ENCODE data around the gene TRPM2.
A peak's percentile ranks its signal among the peaks of the same experiment; 100 is the strongest.

TRPM2 gene

DNA sequence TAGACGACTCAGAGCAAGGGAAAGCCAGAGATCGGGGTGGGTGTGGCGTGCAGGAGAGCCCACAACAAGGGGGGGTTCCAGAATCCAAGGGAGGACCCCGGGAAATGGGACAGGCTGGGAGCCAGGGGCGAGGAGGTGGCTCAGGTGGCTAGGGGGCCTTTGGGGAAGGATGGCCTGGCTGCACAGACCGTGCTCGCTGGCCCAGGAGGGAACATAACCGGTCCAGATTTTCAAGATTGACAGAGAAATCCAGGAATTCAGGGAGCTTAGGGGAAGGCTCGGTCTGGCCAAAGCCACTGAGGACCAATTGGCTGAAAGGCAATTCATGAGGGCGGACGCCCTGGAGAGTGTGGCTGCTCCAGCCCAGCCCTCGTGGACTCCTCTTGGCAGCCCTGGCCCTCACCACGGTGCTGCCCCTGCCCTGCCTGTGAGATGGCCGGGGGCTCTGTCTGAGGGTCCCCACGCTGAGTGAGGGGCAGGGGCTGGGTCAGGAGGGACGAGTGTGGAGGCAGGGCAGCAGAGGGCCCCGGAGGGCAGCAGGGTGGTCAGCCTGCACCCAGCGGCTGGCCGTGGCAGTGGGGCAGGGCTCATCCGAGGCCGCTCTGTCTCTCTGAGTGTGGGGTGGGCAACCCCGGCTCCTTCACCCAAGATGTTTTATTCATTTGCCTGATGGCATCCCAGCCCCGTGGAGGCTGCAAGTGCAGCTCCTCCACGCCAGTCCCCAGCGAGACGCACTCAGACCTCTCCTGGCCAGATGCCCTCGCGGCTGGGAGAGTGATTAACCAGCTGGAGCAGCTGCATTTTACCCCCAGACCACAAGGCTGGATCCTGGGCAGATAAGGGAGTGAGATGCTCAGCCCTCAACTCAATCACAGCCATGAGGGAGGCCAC, 96.3 kb downstream of the TRPM2 start:
- no peak for DNase-seq

DNA sequence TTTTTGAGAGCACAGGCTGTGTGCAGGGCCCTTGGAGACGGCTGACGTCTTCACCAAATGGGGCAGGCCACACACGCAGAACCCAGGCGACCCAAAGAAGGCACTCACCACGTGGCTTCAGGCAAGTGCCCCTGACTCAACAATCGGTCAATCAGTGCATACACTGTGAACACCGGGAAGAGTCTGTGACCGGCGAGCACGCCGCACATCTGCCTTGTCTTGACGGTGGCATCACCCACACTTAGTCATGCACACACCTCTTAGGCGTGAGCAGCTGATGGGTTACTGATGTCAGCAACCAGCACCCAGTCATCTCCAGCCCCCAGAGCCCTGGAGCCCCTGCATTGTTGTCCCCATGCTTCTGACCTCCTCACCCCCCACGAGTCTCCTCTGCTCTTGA, 97.0 kb downstream of the TRPM2 start:
- no peak for DNase-seq

DNA sequence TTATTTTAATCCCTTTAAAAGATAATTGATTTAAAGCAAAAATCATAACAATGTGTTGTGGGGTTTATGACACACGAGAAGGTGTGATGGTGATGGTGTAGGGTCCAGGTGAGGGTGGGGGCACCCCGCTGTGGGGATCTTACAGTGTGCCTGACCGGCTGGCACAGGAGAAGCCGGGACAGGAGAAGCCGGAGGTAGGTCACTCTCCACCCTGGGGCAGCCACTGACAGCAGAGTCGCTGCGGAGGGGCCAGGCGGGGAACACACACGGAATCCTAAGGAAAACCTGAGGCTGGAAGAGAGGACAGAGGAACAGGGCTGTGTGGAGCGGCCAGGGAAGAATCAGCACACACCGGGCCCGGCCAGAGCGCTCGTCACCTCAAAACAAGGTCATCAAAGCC, 97.6 kb downstream of the TRPM2 start:
- DNase-seq = no peak

DNA sequence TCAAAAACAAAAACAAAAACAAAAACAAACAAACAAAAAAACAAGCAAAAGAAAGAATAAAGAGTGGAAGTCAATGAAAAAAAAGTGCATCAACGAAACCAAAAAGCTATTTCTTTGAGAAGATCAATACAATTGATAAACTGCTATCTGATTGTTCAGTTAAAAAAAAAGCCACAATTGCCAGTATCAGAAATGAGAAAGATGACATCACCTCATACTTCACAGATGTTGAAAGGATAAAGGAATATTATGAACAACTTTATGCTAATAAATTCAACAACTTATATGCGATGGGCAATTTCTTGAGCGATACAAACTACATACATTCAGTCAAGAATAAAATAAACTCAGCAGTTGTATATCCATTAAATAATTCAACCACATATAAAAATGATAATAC, 99.7 kb downstream of the TRPM2 start:
- DNase-seq = no peak

- DNase-seq = no peak
These were observed 100.6 kb downstream of the TRPM2 start for GRCh38 chr21:44454058-44454457.

GRCh38 chr21:44454747-44455523, 101.5 kb downstream of the TRPM2 start, which contains the start of gene LRRC3:
TSS of gene LRRC3 (plus strand) at chr21:44455510. CDS start at chr21:44456645, 1,135 bp downstream.
- peak; percentile 94 for DNase-seq

DNA sequence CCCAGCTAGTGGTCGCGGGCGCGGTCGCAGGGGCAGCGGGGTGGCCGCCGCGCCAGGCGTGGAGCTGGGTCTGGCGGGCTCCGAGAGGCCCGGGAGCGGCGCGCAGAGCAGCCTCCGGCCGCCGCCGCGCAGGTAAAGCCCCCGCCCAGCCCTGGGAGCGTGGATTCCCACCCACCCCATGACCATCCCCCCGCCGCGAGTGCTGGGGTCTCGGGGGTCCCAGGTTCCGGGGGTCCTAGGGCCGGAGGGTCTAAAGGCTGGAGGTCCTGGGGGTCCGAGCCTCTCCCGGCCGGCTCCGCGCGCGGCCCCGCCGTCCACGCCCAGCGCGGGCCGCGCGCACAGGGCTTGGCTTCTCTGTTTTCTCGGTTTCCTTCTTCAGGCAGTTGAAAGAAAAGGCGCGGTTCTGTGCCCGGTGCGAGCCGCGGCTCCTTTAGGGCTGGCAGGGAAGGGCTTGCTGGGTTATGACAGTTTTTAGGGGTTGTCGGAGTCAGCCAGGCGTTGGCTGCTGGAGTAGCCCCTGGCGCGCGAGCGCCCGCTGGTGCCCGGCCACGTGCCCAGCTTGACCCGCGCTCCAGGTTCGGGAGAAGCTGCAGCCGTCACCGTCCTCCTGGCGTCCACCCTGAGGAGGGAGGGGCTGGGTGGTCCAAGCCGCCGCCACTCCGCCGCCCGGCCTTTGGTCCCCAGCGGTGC, 102.2 kb downstream of the TRPM2 start:
- DNase-seq = peak; percentile 54

DNA sequence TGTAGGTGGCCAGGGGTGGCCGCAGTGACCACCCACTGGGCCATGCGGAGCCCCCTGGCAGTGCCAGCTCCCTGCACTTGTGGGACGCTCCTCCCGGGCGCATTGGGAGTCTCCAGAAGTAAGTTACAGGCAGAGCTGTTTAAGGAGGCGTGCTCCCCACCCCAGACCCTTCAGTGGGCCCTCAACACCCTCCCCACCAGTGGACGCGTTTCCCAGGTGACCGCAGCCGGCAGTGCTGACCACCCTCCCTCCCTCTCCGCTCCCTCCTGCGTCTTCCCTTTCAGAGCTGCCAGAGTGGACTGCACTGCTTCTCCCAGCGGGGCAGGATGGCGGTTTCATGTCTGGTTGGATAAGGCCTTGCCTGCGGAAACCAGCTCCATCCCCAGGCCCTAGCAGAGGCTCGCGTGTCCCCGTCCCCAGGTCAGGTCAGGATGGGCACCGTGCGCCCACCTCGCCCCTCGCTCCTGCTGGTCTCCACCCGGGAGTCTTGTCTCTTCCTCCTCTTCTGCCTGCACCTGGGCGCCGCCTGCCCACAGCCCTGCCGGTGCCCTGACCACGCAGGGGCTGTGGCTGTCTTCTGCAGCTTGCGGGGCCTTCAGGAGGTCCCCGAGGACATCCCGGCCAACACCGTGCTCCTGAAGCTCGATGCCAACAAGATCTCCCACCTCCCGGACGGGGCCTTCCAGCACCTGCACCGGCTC, 102.9 kb downstream of the TRPM2 start:
- DNase-seq = no peak

DNA sequence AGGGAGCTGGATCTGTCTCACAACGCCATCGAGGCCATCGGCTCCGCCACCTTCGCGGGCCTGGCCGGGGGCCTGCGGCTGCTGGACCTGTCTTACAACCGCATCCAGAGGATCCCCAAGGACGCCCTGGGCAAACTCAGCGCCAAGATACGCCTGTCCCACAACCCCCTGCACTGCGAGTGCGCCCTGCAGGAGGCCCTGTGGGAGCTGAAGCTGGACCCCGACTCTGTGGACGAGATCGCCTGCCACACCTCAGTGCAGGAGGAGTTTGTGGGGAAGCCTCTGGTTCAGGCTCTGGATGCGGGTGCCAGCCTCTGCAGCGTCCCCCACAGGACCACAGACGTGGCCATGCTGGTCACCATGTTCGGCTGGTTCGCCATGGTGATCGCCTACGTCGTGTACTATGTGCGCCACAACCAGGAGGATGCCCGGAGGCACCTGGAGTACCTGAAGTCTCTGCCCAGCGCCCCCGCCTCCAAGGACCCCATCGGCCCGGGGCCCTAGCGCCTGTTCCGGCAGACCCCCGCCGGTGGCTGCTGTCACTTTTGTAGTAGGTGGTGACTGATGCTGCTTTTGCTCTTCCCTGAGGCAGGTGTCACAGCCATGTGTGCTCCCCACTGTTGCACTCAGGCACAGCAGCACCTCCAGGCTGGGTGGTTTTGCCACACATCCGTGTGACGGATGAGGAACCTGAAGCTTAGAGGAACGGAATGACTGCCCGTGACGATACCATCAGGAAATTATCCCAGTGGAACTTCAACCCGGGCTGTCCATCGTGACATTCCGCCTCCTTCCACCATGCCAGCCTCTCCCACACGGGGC, 103.7 kb downstream of the TRPM2 start:
- no peak for DNase-seq

DNA sequence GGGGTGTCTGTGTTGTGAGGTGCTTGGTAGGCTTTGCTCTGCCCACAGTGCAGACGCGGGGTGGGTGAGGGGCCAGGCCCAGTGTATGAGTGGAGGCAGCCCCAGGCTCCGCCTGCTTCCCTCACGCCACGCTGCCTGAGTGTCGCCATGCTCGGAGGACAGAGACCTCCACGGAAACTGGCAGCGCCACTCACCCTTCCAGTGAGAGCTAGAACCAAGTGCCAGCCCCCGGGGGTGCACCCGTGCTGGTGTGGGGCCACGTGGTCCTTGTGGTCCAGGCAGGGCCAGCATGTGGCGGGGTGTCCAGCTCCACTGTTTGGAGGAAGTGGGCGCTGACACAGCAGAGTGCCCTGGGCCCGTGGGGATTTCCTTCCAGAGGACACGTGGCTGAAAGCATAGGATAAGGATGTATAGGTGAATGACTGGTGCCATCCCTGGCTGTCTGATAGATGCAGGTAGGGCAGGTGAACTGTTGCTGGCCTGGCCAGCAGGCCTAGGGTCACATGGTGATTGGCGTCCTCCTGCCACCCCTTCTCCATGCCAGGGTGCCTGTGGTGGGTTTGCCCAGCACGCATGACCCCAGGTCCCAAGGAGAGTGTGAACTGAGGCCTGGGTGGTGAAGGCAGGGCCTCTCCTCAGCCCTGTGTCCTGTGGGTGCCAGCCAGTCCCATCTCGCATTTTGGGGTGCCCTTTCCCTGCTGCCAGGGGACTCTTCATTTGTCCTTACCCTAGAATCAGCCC, 105.7 kb downstream of the TRPM2 start:
- DNase-seq = peak; percentile 7

DNA sequence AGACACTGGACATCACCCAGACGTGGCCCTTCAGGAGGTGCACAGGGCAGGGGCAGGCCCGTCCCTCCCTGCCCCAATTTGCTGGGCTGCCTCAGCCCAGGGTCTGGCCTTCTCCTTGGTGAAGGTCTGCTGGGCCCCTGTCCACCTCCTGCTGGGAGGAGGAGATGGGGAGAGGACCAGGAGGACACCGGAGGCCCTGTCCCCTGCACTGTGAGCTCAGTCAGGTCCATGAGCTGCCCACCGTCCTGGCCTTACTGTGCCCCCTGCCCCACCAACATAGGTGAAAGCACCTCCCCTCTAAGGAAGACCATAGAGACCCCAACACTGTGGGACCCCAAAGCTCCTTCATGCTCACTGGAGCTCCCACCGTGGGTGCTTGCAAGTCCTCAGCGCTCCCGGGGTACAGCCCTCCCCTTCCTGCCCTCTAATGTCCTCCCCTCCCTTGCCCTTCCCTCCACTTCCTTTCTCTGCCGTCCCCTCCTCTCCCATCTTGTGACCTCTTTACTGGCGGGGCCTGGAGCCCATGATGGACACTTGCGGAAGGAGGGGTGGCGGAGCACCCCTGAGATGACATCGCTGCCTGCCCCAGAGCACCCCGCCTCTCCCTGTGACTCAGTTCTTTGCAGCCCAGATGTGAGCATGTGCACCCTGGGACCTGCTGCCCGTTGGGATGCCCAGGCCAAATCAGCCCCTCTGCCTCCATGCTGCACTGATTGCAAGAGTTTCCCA, 106.5 kb downstream of the TRPM2 start:
- DNase-seq = no peak

GRCh38 chr21:44460441-44460755, 107.0 kb downstream of the TRPM2 start:
- DNase-seq = no peak

GRCh38 chr21:44461005-44461404, 107.6 kb downstream of the TRPM2 start:
- DNase-seq = no peak

- DNase-seq = no peak
These were observed 108.1 kb downstream of the TRPM2 start for GRCh38 chr21:44461464-44462001.

- no peak for DNase-seq
These were observed 108.8 kb downstream of the TRPM2 start for GRCh38 chr21:44462086-44462833.

GRCh38 chr21:44462834-44463200, 109.4 kb downstream of the TRPM2 start:
- no peak for DNase-seq

DNA sequence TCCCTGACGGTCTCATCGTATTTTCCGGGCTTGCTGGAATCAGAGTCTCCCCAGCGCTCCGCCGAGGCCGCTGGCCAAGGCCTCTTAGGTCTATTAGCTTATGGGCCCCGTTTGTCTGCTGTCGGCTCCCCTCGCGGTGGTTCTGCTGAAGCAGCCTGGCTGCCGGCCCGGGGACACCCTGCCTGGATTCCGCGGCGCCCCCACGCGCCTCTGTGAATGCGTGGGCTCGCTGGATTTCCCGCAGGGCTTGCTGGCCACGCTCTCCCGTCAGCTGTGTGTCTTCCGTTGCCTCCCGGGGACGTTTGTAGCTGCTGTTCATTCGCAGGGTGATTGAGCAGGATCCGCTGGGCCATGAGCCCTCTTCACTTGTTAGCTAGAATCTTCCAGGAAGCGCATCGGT, 110.3 kb downstream of the TRPM2 start:
- DNase-seq = no peak

- DNase-seq = no peak
These were observed 110.9 kb downstream of the TRPM2 start for GRCh38 chr21:44464351-44464750.

- no peak for DNase-seq
These were observed 113.0 kb downstream of the TRPM2 start for GRCh38 chr21:44466351-44466954.

Data from inflammatory macrophage treated with lipopolysaccharide for 4 hours (primary cell).